HepG2 (cell line): ENCODE measurements around the gene TMEM154. TPM values are rescaled to one million over a fixed set of nuclear protein-coding genes. Genes with fewer than 3 reads are reported as not detected.

ENCODE experiments used
- ATAC-seq: fragments of 200-7000 bp; cut with Tn5 transposase; 3 replicates; pipeline ENCODE4 v1.9.1; 2020; ENCODE audit warnings: mild to moderate bottlenecking, moderate library complexity
- BruUV-seq: library from RNA; stranded (reverse); fragments of 400-500 nt; replicated peaks from 2 replicates; lab custom pipeline; 2021; lab: Mats Ljungman, UMichigan
- CTCF ChIA-PET: fragments of 300-600 bp; formaldehyde crosslinking; extraction: SDS; loops from one replicate; lab custom pipeline; 2021; ENCODE audit warnings: low total read pairs, inconsistent platforms, low intra/inter-chr PET ratio; lab: Yijun Ruan, JAX
- POLR2A ChIA-PET: fragments of 350-600 bp; sonication (Branson Sonifier 250); formaldehyde crosslinking; loops from one replicate; lab custom pipeline; 2020; ENCODE audit warnings: antibody characterized with exemption, inconsistent platforms; lab: Yijun Ruan, JAX
- DNase-seq: peaks from one replicate; pipeline ENCODE4 v3.0.0-alpha.2; 2015; ENCODE audit warnings: low spot score
- FAIRE-seq: peaks from 3 replicates; lab custom pipeline; 2011; peaks lifted over from hg19 to GRCh38; lab: Jason Lieb, UNC
- H2AFZ ChIP-seq: one replicate; pipeline ENCODE4 v1.6.1; 2011; ENCODE audit warnings: low read length, inconsistent platforms
- H3K27ac ChIP-seq: fragments of 300-600 bp; 3 replicates; pipeline ENCODE4 v1.8.0; 2011; ENCODE audit warnings: mixed run types, mild to moderate bottlenecking, mixed read lengths, low read length, inconsistent platforms; ENCODE audit not compliant: insufficient read depth; ENCODE audit errors: extremely low read length
- H3K27me3 ChIP-seq, 2 experiments: fragments of 200-600 bp in 1 of 2; 2 replicates in 1 of 2; 3 replicates in 1 of 2; pipeline versions ENCODE4 v1.6.0 to v1.8.0; 2011; ENCODE audit warnings: low read length in 2 of 2, mild to moderate bottlenecking in 2 of 2, moderate library complexity in 2 of 2, inconsistent platforms in 1 of 2; ENCODE audit not compliant: insufficient read depth in 2 of 2, control insufficient read depth in 1 of 2
- H3K36me3 ChIP-seq, 2 experiments: fragments of 200-600 bp in 1 of 2; replicated peaks in 1 of 2; 2 replicates in 1 of 2; 3 replicates in 1 of 2; pipeline versions ENCODE4 v1.5.1 to v1.8.0; 2011; ENCODE audit warnings: low read length in 2 of 2, inconsistent platforms in 1 of 2; ENCODE audit not compliant: insufficient read depth in 2 of 2, control insufficient read depth in 1 of 2
- H3K4me1 ChIP-seq: 2 replicates; pipeline ENCODE4 v1.5.1; 2012; ENCODE audit warnings: low read length, inconsistent platforms; ENCODE audit not compliant: insufficient read depth
- H3K4me2 ChIP-seq: 2 replicates; pipeline ENCODE4 v1.6.0; 2011; ENCODE audit warnings: low read depth, low read length, inconsistent platforms
- H3K4me3 ChIP-seq, 3 experiments: fragments of 200-600 bp in 1 of 3; sonication (generic), shearing (Covaris generic) in 1 of 3; replicated peaks in 1 of 3; 2 replicates each; pipeline ENCODE4 v1.5.1; 2011 to 2016; ENCODE audit warnings: low read length in 3 of 3, inconsistent platforms in 2 of 3, low read depth in 2 of 3, mild to moderate bottlenecking in 2 of 3, control low read depth in 1 of 3, mixed read lengths in 1 of 3; ENCODE audit not compliant: insufficient read depth in 1 of 3
- H3K79me2 ChIP-seq: one replicate; pipeline ENCODE4 v1.6.1; 2011; ENCODE audit warnings: low read length, inconsistent platforms; ENCODE audit not compliant: insufficient read depth
- H3K9ac ChIP-seq: 2 replicates; pipeline ENCODE4 v1.6.0; 2011; ENCODE audit warnings: mild to moderate bottlenecking, low read depth, low read length, inconsistent platforms; ENCODE audit not compliant: insufficient read depth
- H3K9me3 ChIP-seq: 2 replicates; pipeline ENCODE4 v1.5.1; 2012; ENCODE audit warnings: mild to moderate bottlenecking, low read length
- H4K20me1 ChIP-seq: 2 replicates; pipeline ENCODE4 v1.6.0; 2011; ENCODE audit warnings: inconsistent platforms, mild to moderate bottlenecking, low read length, moderate library complexity; ENCODE audit not compliant: insufficient read depth
- IRF9 ChIP-seq: sonication (generic); formaldehyde crosslinking; IDR thresholded peaks from 2 replicates; pipeline ENCODE4 v1.8.0; 2022; ENCODE audit warnings: missing genetic modification reagents, mild to moderate bottlenecking, borderline replicate concordance
- KDM3A ChIP-seq: IDR thresholded peaks from 2 replicates; pipeline ENCODE4 v1.6.1; 2018; ENCODE audit warnings: low read depth, missing compliant biosample characterization
- ZBED4 ChIP-seq: sonication (generic); formaldehyde crosslinking; IDR thresholded peaks from 2 replicates; pipeline ENCODE4 v1.4.0; 2020; ENCODE audit warnings: missing genetic modification reagents, borderline replicate concordance
- WGBS: methylation state at CpG from one replicate; pipeline ENCODE4 v1.1.6; 2017; ENCODE audit warnings: low lambda C conversion rate; 5-methylcytosine and 5-hydroxymethylcytosine counted together
- in situ Hi-C: cut with HindIII; loops from 2 replicates; pipeline ENCODE4 v1.10.0; 2017; ENCODE audit warnings: low pct_unique_long_range_greater_than_20kb; ENCODE audit not compliant: extremely low pct_ligation_motif_present
- intact Hi-C: fragments of 100-400 bp; cut with micrococcal nuclease; formaldehyde crosslinking; loops from one replicate; pipeline ENCODE4 v1.10.0; 2022; ENCODE audit not compliant: unreplicated experiment
- polyA plus RNA-seq, 8 experiments: library from polyadenylated mRNA; depleted of rRNA in 3 of 8; stranded (reverse) in 7 of 8; unstranded in 1 of 8; fragments of >200 nt; fragmentation: Illumina TruSeq in 4 of 8; extraction: Trizol in 4 of 8; gene quantifications; 2 replicates each; pipeline versions ENCODE4 v1.2.1 to v1.2.3, GENCODE V29; 2011 to 2016; ENCODE audit warnings: low read depth in 4 of 8, missing spikeins in 1 of 8, mixed read lengths in 1 of 8; ENCODE audit not compliant: insufficient read depth in 1 of 8
- total RNA-seq, 5 experiments: library from RNA; depleted of rRNA; stranded (reverse); fragments of >200 nt; fragmentation: Illumina TruSeq; extraction: Trizol; gene quantifications; 2 replicates each; pipeline ENCODE4 v1.2.3, GENCODE V29; 2016; ENCODE audit warnings: low read depth in 1 of 5

Gene TMEM154
- total and polyA plus RNA-seq, 2 of the 13 experiments (the other 11 are each of a cell fraction or from before 2014, with no cell fraction given): 0.03 TPM; not detected in 1

- Histone ChIP-seq H3K4me1 (no peaks in the 10 kb centered on the region), H3K27me3 (peaks cover 0 to 8% of the 10 kb centered on the region in 2 experiments; a peak in 3 of 5 replicates)
- FAIRE-seq: no peak
- TF ChIP-seq KDM3A (CRISPR knock-in tag) (no peak), IRF9 (no peak), ZBED4 (CRISPR knock-in tag) (no peak)
- TF ChIP-seq, all 625 proteins: peak for 0
- no TSS peak for BruUV-seq
- Histone ChIP-seq H3K4me3 (no peak overlapping the region), H3K9ac (no peak overlapping the region), H3K27ac (no peak overlapping the region), H2AFZ (no peak overlapping the region), H3K9me3 (no peaks in the 10 kb centered on the region), H4K20me1 (no peaks in the 10 kb centered on the region), H3K4me2 (no peak overlapping the region), H3K36me3 (no peaks in the 10 kb centered on the region), H3K79me2 (no peaks in the 10 kb centered on the region)
- ATAC-seq (no peak), DNase-seq (no peak)
- POLR2A ChIA-PET: no interaction called here
- in situ Hi-C loops (no loop called here), intact Hi-C loops (no loop called here)
- CTCF ChIA-PET: no interaction called here
- 50% methylated on average over 4 of the region's 4 CpGs for WGBS
These were observed 6.3 kb downstream of the TMEM154 start for GRCh38 chr4:152673489-152673888.
